ENCODE data around the gene ABRACL. TPM values are rescaled to one million over a fixed set of nuclear protein-coding genes. Genes with fewer than 3 reads are reported as not detected.
"Not testable (repeated sequence)": the region's sequence is repeated elsewhere in the genome, so short reads cannot be mapped to it uniquely, and the experiment has no call there.

ABRACL gene
- total RNA-seq (2014; rRNA removed; shearing (Covaris generic)) = 112 and 133 TPM in 2 replicates

GRCh38 chr6:139028658-139029469, at the start of gene ABRACL:
Gene ABRACL (plus strand): TSS chr6:139028745. CDS start chr6:139034161, 5,416 bp downstream.
- DNase-seq (ENCODE audit: low spot score) = peak; percentile 78

- DNase-seq (ENCODE audit: low spot score) = no peak
Observed at GRCh38 chr6:138979365-138979764, 49.2 kb upstream of the ABRACL start.

DNA sequence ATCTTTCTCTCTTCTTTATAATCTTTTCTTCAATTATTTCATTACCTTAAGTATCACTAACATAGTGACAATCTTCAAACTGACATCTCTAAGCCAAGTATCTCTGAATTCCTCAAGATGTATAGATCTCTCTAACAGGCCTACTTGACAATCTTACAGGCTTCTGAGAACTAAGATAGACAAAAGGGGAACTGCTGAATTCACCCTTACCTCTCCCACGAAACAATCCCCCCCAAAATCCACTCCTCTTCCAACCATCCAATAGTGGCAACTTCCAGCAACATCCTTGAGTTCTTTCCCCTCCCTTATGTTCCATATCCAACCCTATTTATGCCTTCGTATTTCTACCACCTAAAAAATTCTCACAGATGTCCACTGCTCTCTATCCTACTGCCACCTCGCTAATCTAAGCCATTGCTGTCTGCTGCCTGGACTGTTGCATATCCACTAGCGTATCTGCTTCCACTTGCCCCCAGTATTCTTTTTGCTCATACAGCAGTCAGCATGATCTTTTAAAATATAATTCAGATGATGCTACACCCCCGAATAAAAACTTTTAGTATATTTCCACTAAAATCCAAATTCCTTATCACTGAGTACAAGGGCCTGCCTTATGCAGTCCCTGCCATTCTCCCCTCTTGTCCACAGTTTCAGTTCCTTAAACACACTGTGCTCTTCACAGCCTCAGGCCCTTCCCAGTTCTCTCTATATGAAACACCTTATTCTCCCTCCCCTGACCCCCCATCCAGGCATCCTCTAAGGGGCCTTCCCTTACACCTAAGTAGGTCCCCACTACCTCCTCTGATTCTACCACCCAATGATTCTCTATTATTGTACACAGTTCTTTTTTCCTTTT, 48.5 kb upstream of the ABRACL start:
- no peak for DNase-seq (ENCODE audit: low spot score)

DNA sequence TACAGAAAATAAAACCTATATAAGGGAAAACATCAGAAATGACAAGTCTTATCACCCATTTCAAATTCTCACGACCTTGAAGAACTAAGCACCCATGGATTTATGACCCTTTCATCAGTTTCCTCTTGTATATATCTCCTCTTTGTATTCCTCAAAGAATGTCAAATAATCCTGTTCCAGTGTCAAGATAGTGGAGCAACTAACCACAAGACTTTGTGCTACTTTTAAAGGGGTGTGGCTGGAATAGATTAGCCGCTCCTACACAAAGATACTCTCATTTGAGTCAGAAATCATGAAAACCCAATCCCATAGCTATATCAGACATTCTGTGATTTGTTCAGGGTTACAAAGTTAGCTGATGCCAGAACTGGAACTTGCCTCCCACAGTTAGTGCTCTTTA, 47.1 kb upstream of the ABRACL start:
- DNase-seq (ENCODE audit: low spot score) = no peak

DNA sequence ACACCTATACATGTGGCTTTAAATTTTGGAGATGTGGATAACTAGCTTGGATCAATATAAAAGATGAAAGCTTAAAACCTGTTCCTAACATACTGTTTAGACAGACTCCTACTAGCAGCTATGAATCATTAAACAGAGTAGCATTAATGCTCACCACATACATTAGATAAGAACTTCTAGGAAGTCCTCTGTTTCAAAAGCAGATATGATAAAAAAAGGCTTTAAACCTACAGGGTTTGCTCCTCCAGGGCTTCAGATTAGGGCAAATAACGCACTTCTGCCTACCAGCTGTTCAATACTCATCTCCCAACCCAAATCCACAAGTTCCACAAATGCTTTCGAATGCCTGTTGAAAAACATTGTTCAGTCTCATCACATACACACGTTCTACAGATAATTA, 42.0 kb upstream of the ABRACL start:
- DNase-seq (ENCODE audit: low spot score) = no peak

GRCh38 chr6:138987080-138987642, 41.4 kb upstream of the ABRACL start:
- DNase-seq (ENCODE audit: low spot score) = no peak

DNA sequence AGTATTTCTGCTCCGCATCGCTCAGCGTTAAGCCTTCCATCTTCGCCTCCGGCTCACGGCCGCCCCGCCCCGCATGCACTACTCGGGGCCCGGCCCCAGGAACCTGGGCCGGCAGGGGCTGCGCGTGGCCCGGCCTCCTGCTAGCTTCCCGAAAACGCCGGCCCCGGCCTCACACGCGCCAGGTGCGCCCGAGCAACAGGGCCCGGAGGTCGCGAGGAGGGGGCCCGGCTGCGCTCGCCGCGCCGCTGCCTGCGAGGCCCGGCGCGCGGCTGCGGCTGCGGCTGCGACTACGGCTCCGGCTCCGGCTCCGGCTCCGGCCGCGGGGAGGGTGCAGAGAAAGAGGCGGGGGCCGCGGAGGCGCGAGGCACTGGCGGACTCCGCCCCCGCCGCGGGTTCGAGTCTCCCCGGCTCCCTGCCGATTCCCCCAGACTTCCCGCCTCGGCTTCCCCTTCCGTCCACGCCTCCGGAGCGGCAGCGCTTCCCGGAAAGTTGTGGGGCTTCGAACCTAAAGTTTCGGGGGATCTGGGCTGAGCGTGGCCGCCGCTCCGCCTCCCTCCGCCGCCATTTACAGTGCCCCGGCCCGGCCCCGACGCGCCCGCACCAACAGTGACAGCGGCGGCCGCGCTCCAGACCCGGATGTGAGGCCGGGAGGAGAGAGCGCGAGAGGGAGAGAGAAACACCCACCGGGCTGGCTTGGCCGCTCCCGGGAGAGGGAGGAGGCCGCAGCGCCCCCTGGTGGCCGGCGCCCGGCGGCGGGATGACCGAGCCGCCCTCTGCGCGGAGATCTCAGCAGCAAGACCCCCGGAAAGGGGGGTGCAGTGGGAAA, 40.7 kb upstream of the ABRACL start, which contains the start of gene REPS1:
TSS of gene REPS1 (minus strand) at position 611 of the 826 bp plus-strand sequence. CDS start at position 40, 571 bp downstream.
- DNase-seq (ENCODE audit: low spot score) = peak; percentile 66

DNA sequence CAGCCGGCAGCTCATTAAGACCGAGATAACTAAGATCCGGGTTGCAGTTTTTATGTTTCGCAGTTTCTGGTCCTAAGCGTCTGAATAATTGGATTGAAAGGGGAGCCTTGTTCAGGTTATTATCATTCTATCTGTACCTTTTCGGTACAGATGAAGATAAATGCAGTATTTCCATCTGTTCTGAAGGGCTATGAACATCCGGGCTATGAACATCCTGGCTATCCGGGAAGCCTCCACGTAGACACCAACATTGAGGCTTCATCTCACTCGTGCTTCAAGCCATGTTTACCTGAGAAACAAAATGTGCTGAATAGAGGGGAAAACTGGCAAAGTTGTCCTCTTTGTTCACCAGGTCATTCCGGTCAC, 40.1 kb upstream of the ABRACL start:
- no peak for DNase-seq (ENCODE audit: low spot score)

DNA sequence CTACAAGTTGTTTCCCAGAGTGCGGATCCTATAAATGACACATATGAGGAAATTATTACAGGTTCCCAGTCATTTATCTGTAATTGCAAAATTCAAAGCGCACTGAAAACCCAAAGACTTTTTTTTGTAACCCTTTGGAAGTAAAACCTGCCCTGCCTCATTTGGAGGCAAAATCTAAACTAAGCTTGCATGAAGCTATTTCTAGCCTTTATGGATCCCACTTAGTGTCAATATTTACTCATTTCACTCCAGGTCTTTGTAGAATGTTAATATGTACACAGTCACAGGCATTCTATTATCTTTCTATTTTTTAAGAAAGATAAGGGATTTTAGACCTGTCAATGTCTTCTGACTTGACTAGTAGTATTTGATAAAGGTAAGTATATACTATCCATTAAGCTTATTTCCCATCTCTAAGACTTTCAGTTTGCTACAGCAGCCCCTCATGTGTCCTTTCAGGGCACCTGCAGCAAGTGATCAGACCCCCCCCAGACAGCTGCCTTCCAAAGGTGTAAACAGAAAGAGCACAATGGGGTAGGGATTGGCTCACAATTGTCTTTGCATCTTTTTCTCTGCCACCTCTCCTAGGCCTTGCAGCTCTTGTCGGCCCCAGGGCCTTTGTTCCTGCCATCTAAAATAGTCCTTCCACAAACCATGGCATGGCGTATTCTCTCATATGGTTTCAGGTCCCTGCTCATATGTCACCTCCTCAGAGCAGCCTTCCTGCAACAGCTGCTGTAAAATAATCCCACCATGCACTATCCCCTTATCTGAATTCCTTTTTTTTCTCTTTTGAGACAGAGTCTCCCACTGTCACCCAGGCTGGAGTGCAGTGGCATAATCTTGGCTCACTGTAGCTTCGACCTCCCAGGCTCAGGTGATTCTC, 39.2 kb upstream of the ABRACL start:
- no peak for DNase-seq (ENCODE audit: low spot score)

- DNase-seq (ENCODE audit: low spot score) = no peak
Observed at GRCh38 chr6:138991206-138991605, 37.3 kb upstream of the ABRACL start.

GRCh38 chr6:138992965-138993364, 35.6 kb upstream of the ABRACL start:
- DNase-seq (ENCODE audit: low spot score) = not testable (repeated sequence)

GRCh38 chr6:138993410-138993809, 35.1 kb upstream of the ABRACL start:
- DNase-seq (ENCODE audit: low spot score) = not testable (repeated sequence)

DNA sequence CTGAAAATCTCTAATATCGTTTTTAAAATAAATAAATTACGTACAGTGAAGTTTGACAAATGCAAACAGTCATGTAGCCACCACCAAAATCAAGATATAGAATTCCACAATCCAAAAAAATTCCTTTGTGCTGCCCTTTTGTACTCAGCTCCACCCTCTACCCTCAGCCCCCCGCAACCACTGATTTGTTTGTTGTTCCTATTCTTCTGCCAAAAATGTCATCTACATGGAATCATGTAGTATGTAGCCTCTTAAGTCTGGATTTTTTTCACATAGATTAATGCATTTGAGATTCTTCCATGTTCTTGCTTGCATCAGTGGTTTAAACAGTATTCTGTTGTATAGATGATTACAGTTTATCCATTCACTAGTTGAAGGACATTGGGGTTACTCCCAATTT, 32.0 kb upstream of the ABRACL start:
- DNase-seq (ENCODE audit: low spot score) = no peak

DNA sequence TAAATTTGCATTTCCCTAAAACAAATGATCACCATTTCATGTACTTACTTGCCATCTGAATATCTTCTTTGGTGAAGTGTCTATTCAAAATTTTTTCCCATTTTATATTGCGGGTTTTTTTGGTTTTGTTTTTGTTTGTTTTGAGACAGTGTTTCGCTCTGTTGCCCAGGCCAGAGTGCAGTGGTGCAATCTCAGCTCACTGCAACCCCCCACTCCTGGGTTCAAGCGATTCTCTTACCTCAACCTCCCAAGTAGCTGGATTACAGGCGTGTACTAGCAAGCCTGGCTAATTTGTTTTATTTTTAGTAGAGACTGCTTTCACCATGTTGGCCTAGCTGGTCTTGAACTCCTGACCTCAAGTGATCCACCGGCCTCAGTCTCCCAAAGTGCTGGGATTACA, 31.4 kb upstream of the ABRACL start:
- no peak for DNase-seq (ENCODE audit: low spot score)

GRCh38 chr6:138999949-139000725, 28.4 kb upstream of the ABRACL start:
- DNase-seq (ENCODE audit: low spot score) = no peak

DNA sequence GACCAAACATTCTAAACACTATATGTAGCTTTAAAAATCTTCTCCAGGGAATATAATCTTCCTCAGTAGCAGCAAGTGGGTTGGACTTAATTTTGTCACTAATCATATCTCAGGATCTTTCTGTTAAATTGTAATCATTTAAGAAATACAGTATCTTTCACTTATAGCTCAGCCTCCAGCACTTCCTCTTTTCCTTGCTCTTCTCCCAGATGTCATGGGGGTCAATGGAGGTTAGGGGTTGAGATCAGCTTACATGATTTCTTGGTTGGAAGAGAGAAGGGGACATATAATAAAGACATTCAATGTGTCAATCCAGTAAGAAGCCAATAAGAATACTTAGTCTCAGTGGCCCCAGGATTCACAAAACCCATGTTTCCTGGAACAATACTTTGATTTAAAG, 24.8 kb upstream of the ABRACL start:
- no peak for DNase-seq (ENCODE audit: low spot score)

- DNase-seq (ENCODE audit: low spot score) = no peak
Observed at GRCh38 chr6:139006477-139006876, 22.1 kb upstream of the ABRACL start.

DNA sequence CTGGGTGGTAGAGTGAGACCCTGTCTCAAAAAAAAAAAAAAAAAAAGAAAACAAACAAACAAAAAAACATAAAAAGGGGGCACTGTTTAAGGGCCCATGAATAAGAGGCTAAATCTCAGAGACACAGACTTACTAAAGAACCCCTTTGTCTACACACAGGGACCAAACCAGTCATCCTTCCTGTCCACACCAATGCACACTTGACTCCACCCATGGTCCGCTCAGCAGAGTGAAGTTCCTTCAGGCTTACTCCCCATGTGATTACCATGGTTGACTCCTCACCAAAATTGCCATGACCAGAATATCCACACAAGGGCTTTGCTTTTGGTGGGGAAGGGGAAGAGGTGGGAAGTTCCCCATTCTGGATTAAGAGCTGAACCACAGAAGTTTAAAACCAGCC, 21.1 kb upstream of the ABRACL start:
- DNase-seq (ENCODE audit: low spot score) = no peak

DNA sequence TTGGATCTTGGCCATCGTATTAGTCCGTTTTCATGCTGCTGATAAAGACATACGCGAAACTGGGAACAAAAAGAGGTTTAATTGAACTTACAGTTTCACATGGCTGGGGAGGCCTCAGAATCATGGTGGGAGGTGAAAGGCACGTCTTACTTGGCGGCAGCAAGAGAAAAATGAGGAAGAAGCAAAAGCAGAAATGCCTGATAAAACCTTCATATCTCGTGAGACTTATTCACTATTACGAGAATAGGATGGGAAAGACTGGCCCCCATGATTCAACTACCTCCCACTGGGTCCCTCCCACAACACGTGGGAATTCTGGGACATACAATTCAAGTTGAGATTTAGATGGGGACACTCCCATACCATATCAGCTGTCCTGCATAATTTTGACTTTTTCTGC, 20.4 kb upstream of the ABRACL start:
- DNase-seq (ENCODE audit: low spot score) = no peak

DNA sequence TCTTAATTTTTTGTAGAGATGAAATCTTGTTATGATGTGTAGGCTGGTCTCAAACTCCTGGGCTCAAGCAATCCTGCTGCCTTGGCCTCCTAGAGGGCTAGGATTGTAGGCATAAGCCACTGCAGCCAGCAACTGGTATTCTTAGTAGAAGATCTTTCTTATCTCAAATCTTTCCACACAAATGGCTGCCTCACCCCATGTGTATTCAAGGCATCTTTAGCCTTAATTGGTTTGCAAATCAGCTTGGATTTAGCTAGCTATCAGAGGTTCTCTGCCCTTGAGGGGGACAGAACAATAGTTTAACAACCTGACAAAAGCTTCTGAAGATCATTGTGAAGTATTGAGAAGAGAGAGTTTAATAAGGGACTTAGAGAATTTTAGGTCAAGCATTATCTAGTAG, 17.9 kb upstream of the ABRACL start:
- DNase-seq (ENCODE audit: low spot score) = no peak

All from A172 (cell line).